GM18517 (cell line): ENCODE results near the gene FAM24B.
"Not testable (repeated sequence)": the region's sequence is repeated elsewhere in the genome, so short reads cannot be mapped to it uniquely, and the experiment has no call there.

Experiments used
- ATAC-seq: cut with Tn5 transposase; IDR thresholded peaks from one replicate; pipeline ENCODE4 v1.9.1; 2021; ENCODE audit warnings: mild to moderate bottlenecking, moderate library complexity; ENCODE audit not compliant: unreplicated experiment

The FAM24B gene

GRCh38 chr10:122859527-122859926, 19.9 kb downstream of the FAM24B start:
- no peak for ATAC-seq

GRCh38 chr10:122858042-122858441, 21.3 kb downstream of the FAM24B start:
- not testable (repeated sequence) for ATAC-seq

- no peak for ATAC-seq
Observed at GRCh38 chr10:122856902-122857301, 22.5 kb downstream of the FAM24B start.

GRCh38 chr10:122855745-122856144, 23.6 kb downstream of the FAM24B start:
- no peak for ATAC-seq

- no peak for ATAC-seq
Observed at GRCh38 chr10:122854648-122855047, 24.7 kb downstream of the FAM24B start.

GRCh38 chr10:122853665-122854313, 25.6 kb downstream of the FAM24B start:
- no peak for ATAC-seq

GRCh38 chr10:122852261-122852660, 27.1 kb downstream of the FAM24B start:
- ATAC-seq = no peak

- ATAC-seq = no peak
Observed at GRCh38 chr10:122850705-122851640, 28.4 kb downstream of the FAM24B start.

- ATAC-seq = no peak
Observed at GRCh38 chr10:122849900-122850605, 29.3 kb downstream of the FAM24B start.

GRCh38 chr10:122849090-122849489, 30.3 kb downstream of the FAM24B start:
- no peak for ATAC-seq

GRCh38 chr10:122847782-122848604, 31.4 kb downstream of the FAM24B start:
- no peak for ATAC-seq

GRCh38 chr10:122845783-122846332, 33.5 kb downstream of the FAM24B start, which contains the start of gene CUZD1:
TSS of gene CUZD1 (minus strand) at chr10:122845857. CDS start at chr10:122845843, 14 bp downstream.
- ATAC-seq = no peak

GRCh38 chr10:122844146-122844545, 35.2 kb downstream of the FAM24B start:
- ATAC-seq = no peak

- no peak for ATAC-seq
Observed at GRCh38 chr10:122841569-122841968, 37.8 kb downstream of the FAM24B start.

- no peak for ATAC-seq
Observed at GRCh38 chr10:122839505-122839904, 39.9 kb downstream of the FAM24B start.

GRCh38 chr10:122838880-122839279, 40.5 kb downstream of the FAM24B start:
- no peak for ATAC-seq

- no peak for ATAC-seq
Observed at GRCh38 chr10:122835908-122836307, 43.5 kb downstream of the FAM24B start.

- ATAC-seq = no peak
Observed at GRCh38 chr10:122830965-122831353, 48.4 kb downstream of the FAM24B start.

- ATAC-seq = no peak
Observed at GRCh38 chr10:122830273-122830964, 49.0 kb downstream of the FAM24B start.

- ATAC-seq = no peak
Observed at GRCh38 chr10:122829454-122829853, 49.9 kb downstream of the FAM24B start.
